ENCODE measurements around the gene C3. TPM values are rescaled to one million over a fixed set of nuclear protein-coding genes. Genes with fewer than 3 reads are reported as not detected.
A peak's percentile ranks its signal among the peaks of the same experiment; 100 is the strongest.
"Not testable (repeated sequence)": the region's sequence is repeated elsewhere in the genome, so short reads cannot be mapped to it uniquely, and the experiment has no call there.

Gene C3
- total RNA-seq, 2 donors from 2014 or later = 320 to 382 TPM

GRCh38 chr19:6674868-6675305 is 45.6 kb downstream of the C3 start:
- intact Hi-C loops (cut with DNase I) = no loop called here
- Histone ChIP-seq H3K27ac (no peak overlapping the region), H3K36me3 (replicated peaks in 1 of 2; ENCODE audit: insufficient read depth in 1 of 2, low read depth in 2 of 2) (peaks cover 0 to 22% of the 10 kb centered on the region in 2 donors), H3K4me3 (no peak overlapping the region), H3K4me1 (no peaks in the 10 kb centered on the region), H3K9me3 (no peaks in the 10 kb centered on the region), H3K27me3 (no peaks in the 10 kb centered on the region)
- DNase-seq (peak in 3 of 4 donors; percentile 28 to 68 (median 37)), ATAC-seq (no peak)
- WGBS, 2 donors = 41 to 74% methylated on average over 4 to 7 of the region's 8 CpGs
- no peak for TF ChIP-seq POLR2A (IDR thresholded peaks at IDR 0.05)
- TF ChIP-seq CTCF (IDR thresholded peaks at IDR 0.05) = no peak

GRCh38 chr19:6674408-6674807 is 46.0 kb downstream of the C3 start:
- intact Hi-C loops (cut with DNase I); H3K9me3 ChIP-seq; ATAC-seq; DNase-seq; H3K27ac ChIP-seq; H3K4me1 ChIP-seq; H3K27me3 ChIP-seq; H3K4me3 ChIP-seq: not testable (repeated sequence)
- peaks cover 0 to 18% of the 10 kb centered on the region in 2 donors for H3K36me3 ChIP-seq (replicated peaks in 1 of 2; ENCODE audit: insufficient read depth in 1 of 2, low read depth in 2 of 2)
- WGBS, 2 donors = 72 to 81% methylated on average over 6 of the region's 6 CpGs

- Histone ChIP-seq H3K27me3 (no peaks in the 10 kb centered on the region), H3K9me3 (no peaks in the 10 kb centered on the region), H3K27ac (no peak overlapping the region), H3K4me1 (no peaks in the 10 kb centered on the region), H3K4me3 (no peak overlapping the region), H3K36me3 (replicated peaks in 1 of 2; ENCODE audit: insufficient read depth in 1 of 2, low read depth in 2 of 2) (peaks cover 0 to 8% of the 10 kb centered on the region in 2 donors)
- DNase-seq (no peak), ATAC-seq (no peak)
- no peak for TF ChIP-seq POLR2A (IDR thresholded peaks at IDR 0.05)
- intact Hi-C loops (cut with DNase I) = no loop called here
- WGBS, 2 donors = 80 to 83% methylated on average over 6 of the region's 6 CpGs
These were observed 47.7 kb downstream of the C3 start for GRCh38 chr19:6672693-6673290.

- no peaks in the 10 kb centered on the region for H3K4me1 ChIP-seq
- DNase-seq (no peak), ATAC-seq (no peak)
- H3K27me3 ChIP-seq = no peaks in the 10 kb centered on the region
- 59 to 76% methylated on average over 4 of the region's 4 CpGs for WGBS, 2 donors
- intact Hi-C loops (cut with DNase I) = no loop called here
- H3K9me3 ChIP-seq = no peaks in the 10 kb centered on the region
- no peak for TF ChIP-seq POLR2A (IDR thresholded peaks at IDR 0.05)
- no peak for TF ChIP-seq CTCF (IDR thresholded peaks at IDR 0.05)
- H3K36me3 ChIP-seq (replicated peaks in 1 of 2; ENCODE audit: insufficient read depth in 1 of 2, low read depth in 2 of 2) = peaks cover 0 to 4% of the 10 kb centered on the region in 2 donors
- no peak overlapping the region for H3K27ac ChIP-seq
- no peak overlapping the region for H3K4me3 ChIP-seq
These were observed 48.5 kb downstream of the C3 start for GRCh38 chr19:6671960-6672359.

- no peak for TF ChIP-seq POLR2A (IDR thresholded peaks at IDR 0.05)
- TF ChIP-seq CTCF (IDR thresholded peaks at IDR 0.05) = no peak
- no peak for ATAC-seq
- Histone ChIP-seq H3K4me3 (no peak overlapping the region), H3K27ac (no peak overlapping the region), H3K4me1 (no peaks in the 10 kb centered on the region), H3K36me3 (replicated peaks in 1 of 2; ENCODE audit: insufficient read depth in 1 of 2, low read depth in 2 of 2) (no peaks in the 10 kb centered on the region), H3K27me3 (no peaks in the 10 kb centered on the region), H3K9me3 (no peaks in the 10 kb centered on the region)
- no peak for DNase-seq
- intact Hi-C loops (cut with DNase I) = no loop called here
- 72 to 74% methylated on average over 11 of the region's 11 CpGs for WGBS, 2 donors
These were observed 51.8 kb downstream of the C3 start for GRCh38 chr19:6668691-6669090.

GRCh38 chr19:6667114-6667627 is 53.3 kb downstream of the C3 start:
- no peak for DNase-seq
- no peaks in the 10 kb centered on the region for H3K9me3 ChIP-seq
- no peaks in the 10 kb centered on the region for H3K27me3 ChIP-seq
- no peak for ATAC-seq
- H3K36me3 ChIP-seq (replicated peaks in 1 of 2; ENCODE audit: insufficient read depth in 1 of 2, low read depth in 2 of 2) = no peaks in the 10 kb centered on the region
- H3K4me1 ChIP-seq = no peaks in the 10 kb centered on the region
- no peak overlapping the region for H3K27ac ChIP-seq
- 66 to 80% methylated on average over 12 to 13 of the region's 14 CpGs for WGBS, 2 donors
- no peak overlapping the region for H3K4me3 ChIP-seq
- intact Hi-C loops (cut with DNase I) = no loop called here
- TF ChIP-seq CTCF (IDR thresholded peaks at IDR 0.05) (no peak), POLR2A (IDR thresholded peaks at IDR 0.05) (no peak)
